Measurements from ENCODE around the gene MAN2A1.

The MAN2A1 gene

DNA sequence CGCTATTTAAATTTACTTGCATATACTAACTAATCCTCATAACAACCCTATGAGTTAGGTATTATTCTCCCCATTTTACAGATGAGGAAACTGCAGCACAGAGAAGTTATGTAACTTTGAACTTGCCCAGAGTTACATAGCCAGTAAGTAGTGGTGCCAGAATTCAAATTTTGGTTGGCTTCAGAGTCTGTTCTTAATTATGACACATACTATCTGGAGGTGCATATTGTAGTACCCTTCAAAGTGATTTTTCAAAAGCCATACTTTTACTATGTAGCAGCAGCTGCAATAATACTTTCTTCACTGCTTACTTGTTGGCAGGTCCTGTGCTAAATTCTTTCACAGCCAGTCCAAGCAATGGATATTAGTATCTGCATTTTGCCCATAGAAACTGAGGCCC lies 16.4 kb downstream of the MAN2A1 start:
- no peak for DNase-seq (ENCODE audit: low read depth in 2 of 2)

DNA sequence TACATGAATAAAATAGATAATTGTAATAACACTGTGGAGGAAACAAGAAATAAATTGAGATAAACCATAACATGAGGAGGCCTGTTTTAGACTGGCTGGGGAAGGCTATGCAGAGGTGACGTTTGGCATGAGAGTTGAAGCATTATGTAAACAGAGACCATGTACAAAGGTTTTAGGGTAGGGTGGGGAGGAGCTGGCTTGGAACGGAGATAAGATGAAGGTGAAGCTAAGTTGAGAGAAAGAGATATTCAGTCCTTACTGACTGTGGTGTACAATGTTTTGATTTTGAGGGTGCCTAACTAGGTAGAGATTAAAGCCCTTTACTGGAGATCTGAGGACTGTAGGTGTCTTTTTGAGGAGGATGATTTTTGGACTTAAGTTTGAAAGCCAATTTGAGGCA lies 17.8 kb downstream of the MAN2A1 start:
- no peak for DNase-seq (ENCODE audit: low read depth in 2 of 2)

GRCh38 chr5:109708813-109709212 lies 19.1 kb downstream of the MAN2A1 start:
- no peak for DNase-seq (ENCODE audit: low read depth in 2 of 2)

DNA sequence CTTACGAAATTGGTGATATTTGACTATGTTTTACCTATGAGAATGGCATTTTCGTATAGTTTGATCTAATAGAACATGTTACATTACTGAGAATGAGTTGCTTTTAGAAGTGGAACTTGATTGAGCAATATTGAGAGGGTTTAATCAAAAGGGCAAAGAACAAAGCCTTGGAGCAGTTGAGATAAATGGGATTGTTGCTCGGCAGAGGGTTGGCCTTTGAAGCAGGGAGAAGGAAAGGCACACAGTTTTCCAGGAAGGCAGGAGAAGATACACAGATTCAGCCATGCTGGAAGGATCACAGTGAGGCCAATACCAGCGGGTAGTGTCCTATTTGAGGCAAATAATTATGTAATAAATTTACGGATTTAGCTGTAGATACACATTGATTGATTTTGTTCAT lies 19.5 kb downstream of the MAN2A1 start:
- DNase-seq (ENCODE audit: low read depth in 2 of 2): no peak

DNA sequence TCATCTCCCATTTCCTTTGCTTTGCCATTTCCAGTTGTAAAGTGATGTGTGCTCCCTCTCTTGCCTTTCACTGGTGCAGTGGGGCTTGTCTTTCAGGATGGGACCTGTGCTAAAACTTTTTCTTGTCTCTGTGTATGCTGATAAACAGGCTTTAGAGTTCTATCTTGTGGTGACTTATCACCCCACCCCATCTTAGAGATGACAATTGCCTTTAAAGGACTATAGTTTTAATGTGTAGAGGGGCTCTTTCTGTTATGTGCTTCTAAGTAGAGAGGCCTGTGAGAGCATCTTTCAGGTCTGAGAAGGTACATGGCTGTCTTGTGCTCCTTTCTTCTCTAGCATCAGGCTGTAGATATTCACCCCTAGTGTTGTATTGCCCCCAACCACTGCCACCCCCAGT lies 21.9 kb downstream of the MAN2A1 start:
- DNase-seq (ENCODE audit: low read depth in 2 of 2): no peak

DNA sequence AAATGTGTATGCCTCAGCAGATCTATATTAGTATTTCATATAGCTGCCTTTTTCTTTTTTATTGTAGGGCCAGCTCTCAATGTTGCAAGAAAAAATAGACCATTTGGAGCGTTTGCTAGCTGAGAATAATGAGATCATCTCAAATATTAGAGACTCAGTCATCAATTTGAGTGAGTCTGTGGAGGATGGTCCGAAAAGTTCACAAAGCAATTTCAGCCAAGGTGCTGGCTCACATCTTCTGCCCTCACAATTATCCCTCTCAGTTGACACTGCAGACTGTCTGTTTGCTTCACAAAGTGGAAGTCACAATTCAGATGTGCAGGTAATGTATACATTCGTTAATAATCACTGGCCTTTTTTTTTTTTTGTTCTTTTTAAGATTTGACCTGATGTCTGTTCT lies 23.7 kb downstream of the MAN2A1 start:
- no peak for DNase-seq (ENCODE audit: low read depth in 2 of 2)

- no peak for DNase-seq (ENCODE audit: low read depth in 2 of 2)
Observed at GRCh38 chr5:109714592-109714991, 24.9 kb downstream of the MAN2A1 start.

GRCh38 chr5:109718216-109718615 lies 28.5 kb downstream of the MAN2A1 start:
- DNase-seq (ENCODE audit: low read depth in 2 of 2): no peak

- DNase-seq (ENCODE audit: low read depth in 2 of 2): no peak
Observed at GRCh38 chr5:109718632-109719031, 28.9 kb downstream of the MAN2A1 start.

DNA sequence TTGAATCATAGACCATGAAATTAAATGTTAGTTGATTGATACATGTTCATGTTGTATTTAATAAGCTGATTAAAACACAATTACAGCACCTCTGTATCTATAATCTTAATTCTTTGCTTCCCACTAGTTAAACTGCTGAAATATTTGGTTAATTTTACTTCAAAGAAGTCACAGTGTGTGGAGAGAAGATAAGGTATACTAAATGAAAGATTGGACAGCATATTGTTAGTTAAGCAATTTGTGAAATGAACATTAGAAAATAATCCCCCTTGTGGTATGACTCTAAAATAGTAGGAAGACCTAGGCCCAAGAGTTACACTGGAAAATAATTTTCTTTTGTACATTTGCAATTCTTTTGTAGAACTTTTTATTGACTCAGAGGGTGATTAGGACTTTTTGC lies 30.3 kb downstream of the MAN2A1 start:
- no peak for DNase-seq (ENCODE audit: low read depth in 2 of 2)

- DNase-seq (ENCODE audit: low read depth in 2 of 2): no peak
Observed at GRCh38 chr5:109721741-109722140, 32.0 kb downstream of the MAN2A1 start.

DNA sequence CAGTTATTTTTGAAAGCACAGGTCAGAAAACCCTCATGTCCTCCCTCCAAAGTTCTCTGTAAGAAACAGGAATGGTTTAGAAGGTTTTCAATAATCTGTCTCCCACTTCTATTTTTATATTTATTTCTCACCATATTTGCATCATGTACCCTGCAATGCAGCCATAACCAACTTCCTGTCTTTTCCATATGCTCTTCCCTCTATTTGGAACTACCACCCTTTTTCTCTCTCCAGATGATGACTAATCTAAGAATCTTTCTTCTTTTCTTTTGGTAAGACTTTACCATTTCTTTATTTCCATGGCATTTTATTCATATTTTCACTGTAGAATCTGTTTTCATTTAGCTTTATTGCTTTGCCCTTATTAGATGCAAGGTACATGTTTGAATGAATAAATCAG lies 33.9 kb downstream of the MAN2A1 start:
- no peak for DNase-seq (ENCODE audit: low read depth in 2 of 2)

GRCh38 chr5:109725135-109725534 lies 35.4 kb downstream of the MAN2A1 start:
- no peak for DNase-seq (ENCODE audit: low read depth in 2 of 2)

DNA sequence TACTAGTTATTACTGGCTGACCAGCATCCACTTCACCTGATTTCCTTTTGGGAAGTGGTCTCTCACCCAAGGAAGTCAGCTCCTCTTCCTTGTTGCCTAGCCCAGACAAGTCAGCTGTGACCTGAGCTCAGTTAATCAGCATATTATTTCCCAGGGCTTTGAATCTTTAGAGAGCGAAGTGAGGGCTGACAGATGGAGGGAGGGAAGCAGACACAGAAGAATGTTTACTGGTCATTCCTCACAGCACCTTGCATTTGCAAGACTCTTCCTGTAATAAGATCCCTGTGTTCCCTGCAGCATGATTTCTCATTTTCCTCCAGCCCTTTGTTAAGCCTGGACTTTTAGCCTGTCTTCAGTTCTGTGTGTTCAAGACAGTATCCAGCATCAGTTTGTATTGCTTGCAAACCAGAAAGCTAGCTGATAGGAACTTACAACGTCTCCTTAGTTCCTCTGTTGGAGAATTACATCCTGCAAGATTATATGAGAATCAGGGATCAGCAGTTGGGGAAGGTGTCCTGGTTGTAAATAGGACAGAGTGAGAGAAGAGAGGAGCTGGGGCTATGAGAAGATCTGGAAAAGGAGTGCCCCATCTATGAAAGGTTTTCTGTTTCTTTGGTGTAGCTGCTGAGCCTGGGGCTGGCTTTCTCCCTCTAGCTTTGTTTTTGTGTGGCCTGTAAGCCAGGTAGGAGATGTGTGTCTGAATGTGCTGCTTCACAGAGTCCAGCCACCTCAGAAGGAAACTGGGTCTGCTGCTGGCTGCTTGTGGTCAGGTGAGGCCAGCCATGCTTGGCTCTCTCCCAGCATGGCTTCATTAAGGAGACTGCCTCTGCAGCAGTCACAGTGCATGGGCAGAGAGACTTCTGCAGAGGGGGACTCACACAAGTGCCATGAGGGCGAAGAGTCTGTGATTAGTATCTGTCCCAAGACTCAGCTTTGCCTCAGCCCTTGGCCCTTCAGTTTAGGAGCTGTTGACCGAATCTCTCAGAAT lies 50.3 kb downstream of the MAN2A1 start:
- DNase-seq (ENCODE audit: low read depth in 2 of 2): no peak

GRCh38 chr5:109740966-109741365 lies 51.2 kb downstream of the MAN2A1 start:
- no peak for DNase-seq (ENCODE audit: low read depth in 2 of 2)

- no peak for DNase-seq (ENCODE audit: low read depth in 2 of 2)
Observed at GRCh38 chr5:109741390-109741789, 51.7 kb downstream of the MAN2A1 start.

- no peak for DNase-seq (ENCODE audit: low read depth in 2 of 2)
Observed at GRCh38 chr5:109743041-109743531, 53.4 kb downstream of the MAN2A1 start.

DNA sequence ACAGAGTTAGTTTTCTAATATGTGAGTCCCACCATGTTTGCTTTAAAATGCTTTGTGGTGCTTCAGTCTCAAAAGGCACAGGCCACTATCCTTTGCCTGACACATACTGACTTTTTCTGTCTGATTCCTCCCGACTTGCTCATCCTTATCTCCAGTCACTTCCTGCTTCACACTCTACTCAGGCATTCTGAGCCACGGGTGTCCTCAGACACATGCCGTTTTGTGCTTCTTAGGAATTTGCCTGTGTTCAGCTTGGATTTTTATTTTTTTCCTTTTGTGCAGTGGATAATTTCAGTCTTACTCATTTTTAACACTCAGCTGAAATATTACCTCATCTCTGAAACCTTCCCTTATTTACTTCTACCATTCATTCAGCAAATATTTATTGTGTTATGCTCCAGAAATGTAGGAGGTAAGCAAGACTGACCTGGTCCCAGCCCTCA lies 54.1 kb downstream of the MAN2A1 start:
- DNase-seq (ENCODE audit: low read depth in 2 of 2): no peak

DNA sequence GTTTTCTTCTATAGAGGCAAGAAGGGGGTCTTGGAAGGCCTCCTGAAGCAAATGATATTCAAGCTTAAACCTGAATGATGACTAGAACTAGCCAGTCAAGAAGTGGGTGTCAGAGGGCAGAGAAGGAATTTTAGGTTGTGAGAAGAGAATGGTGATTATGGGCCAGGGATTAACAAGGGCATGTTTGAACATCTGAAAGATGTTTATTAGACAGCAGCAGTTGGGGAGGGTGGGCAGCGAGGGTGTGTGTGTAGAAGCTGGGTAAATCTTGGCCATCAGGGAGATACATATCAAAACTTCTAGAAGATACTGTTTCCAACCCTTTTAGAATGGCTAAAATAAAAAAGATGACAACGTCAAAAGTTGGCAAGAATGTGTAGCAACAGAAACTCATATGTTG lies 54.5 kb downstream of the MAN2A1 start:
- DNase-seq (ENCODE audit: low read depth in 2 of 2): no peak

DNA sequence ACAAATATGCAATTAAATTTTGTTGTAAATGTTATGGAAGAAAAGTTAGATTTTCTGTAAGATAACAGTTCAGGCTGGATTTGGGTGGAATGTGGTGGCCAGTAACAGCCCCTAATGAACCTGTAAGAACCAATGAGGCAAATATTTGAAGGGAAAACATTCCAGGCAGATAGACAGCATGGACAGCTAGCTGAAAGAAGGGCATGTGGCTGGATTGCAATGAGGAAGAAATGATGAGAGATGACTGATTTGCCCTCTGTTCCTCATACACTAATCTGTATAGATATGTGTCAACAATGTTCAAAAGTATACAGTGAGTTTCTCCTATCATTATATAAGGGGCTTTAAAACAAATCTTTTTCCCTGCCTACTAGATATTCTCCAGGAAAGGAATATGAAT lies 58.8 kb downstream of the MAN2A1 start:
- DNase-seq (ENCODE audit: low read depth in 2 of 2): no peak

DNA sequence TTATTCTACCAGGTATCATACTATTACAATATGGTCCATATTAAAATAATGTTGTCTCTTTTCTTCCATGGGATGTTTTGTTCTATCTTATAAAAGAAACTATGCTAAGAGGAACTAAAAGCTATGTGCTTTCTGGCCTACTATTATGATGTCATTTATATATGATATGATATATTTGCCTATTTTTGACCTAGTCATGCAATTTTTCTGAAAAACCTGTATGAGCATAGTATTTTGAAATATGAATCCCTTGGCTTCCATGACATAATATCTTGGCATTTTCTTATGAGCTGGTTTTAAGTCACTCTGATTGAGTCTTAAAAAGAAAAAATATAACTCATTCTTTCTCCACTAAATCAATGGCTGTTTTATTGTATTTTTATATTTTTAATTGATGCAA lies 60.7 kb downstream of the MAN2A1 start:
- no peak for DNase-seq (ENCODE audit: low read depth in 2 of 2)

GRCh38 chr5:109753279-109753678 lies 63.6 kb downstream of the MAN2A1 start:
- no peak for DNase-seq (ENCODE audit: low read depth in 2 of 2)

DNA sequence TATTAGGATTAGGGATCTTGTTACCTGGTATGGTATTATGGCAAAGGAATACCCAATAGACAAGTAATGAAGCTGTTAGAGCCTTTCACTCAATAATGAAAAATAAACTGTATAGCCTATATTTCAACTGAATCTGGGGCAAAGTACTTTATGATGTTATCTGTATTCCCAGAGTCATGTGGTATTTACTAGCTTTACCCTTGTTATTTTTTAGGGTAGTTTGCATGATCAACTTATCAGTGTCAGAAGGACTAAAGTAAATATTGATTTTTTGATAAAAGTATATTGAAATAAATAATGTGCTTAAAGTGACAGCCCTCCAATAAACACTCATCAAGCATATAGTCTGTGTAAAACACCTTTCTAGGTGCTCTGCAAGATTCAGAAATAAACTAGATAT lies 64.6 kb downstream of the MAN2A1 start:
- DNase-seq (ENCODE audit: low read depth in 2 of 2): no peak

Measured in stimulated activated CD4-positive, alpha-beta T cell treated with anti-CD3 and anti-CD28 coated beads, Interleukin-15, amount 100 ng/mL, for 48 hours (primary cell).